Hematopoietic multipotent progenitor cell treated with erythropoietin and hydrocortisone succinate and interleukin-3 and kit ligand, for 15 days (in vitro differentiated cells): Measurements from ENCODE around the gene ASMT.
"Not testable (repeated sequence)": the region's sequence is repeated elsewhere in the genome, so short reads cannot be mapped to it uniquely, and the experiment has no call there.

Source experiments
- DNase-seq: peaks from one replicate; pipeline ENCODE4 v3.0.0-alpha.2; 2015; ENCODE audit warnings: low spot score

The ASMT gene

GRCh38 chrX:1598021-1598875 lies 16.6 kb upstream of the ASMT start:
- DNase-seq = peak; percentile 35

GRCh38 chrX:1598876-1599790 lies 15.7 kb upstream of the ASMT start:
- no peak for DNase-seq

GRCh38 chrX:1599791-1600405 lies 15.0 kb upstream of the ASMT start:
- no peak for DNase-seq

GRCh38 chrX:1600406-1601050 lies 14.3 kb upstream of the ASMT start:
- no peak for DNase-seq

GRCh38 chrX:1601051-1601767 lies 13.7 kb upstream of the ASMT start:
- no peak for DNase-seq

GRCh38 chrX:1601768-1602085 lies 13.1 kb upstream of the ASMT start:
- DNase-seq = no peak

- DNase-seq = no peak
These were observed 12.6 kb upstream of the ASMT start for GRCh38 chrX:1602299-1602698.

GRCh38 chrX:1606496-1606895 lies 8.4 kb upstream of the ASMT start:
- DNase-seq = no peak

GRCh38 chrX:1609311-1609710 lies 5.5 kb upstream of the ASMT start:
- no peak for DNase-seq

- DNase-seq = no peak
These were observed 5.1 kb upstream of the ASMT start for GRCh38 chrX:1609762-1610161.

GRCh38 chrX:1610166-1610565 lies 4.7 kb upstream of the ASMT start:
- DNase-seq = no peak

- DNase-seq = no peak
These were observed 4.1 kb upstream of the ASMT start for GRCh38 chrX:1610736-1611135.

GRCh38 chrX:1612641-1613286 lies 2.1 kb upstream of the ASMT start:
- no peak for DNase-seq

- no peak for DNase-seq
These were observed 3.8 kb downstream of the ASMT start for GRCh38 chrX:1618689-1619088.

- no peak for DNase-seq
These were observed 8.8 kb downstream of the ASMT start for GRCh38 chrX:1623691-1624090.

- not testable (repeated sequence) for DNase-seq
These were observed 9.4 kb downstream of the ASMT start for GRCh38 chrX:1624158-1624860.

- DNase-seq = not testable (repeated sequence)
These were observed 10.0 kb downstream of the ASMT start for GRCh38 chrX:1624861-1625215.

- DNase-seq = no peak
These were observed 14.4 kb downstream of the ASMT start for GRCh38 chrX:1629244-1629643.

- DNase-seq = no peak
These were observed 31.1 kb downstream of the ASMT start for GRCh38 chrX:1646009-1646408.

GRCh38 chrX:1649621-1650020 lies 34.8 kb downstream of the ASMT start:
- DNase-seq = no peak
